Smooth muscle cell (in vitro differentiated cells): ENCODE data around the gene KIAA1328. TPM values are rescaled to one million over a fixed set of nuclear protein-coding genes. Genes with fewer than 3 reads are reported as not detected.

Experiments used
- DNase-seq: peaks from one replicate; lab custom pipeline; 2025; ENCODE audit not compliant: unreplicated experiment; lab: John Stamatoyannopoulos, UW
- H2AFZ ChIP-seq: fragments of 200-600 bp; sonication (generic); 2 replicates; pipeline ENCODE4 v1.6.0; 2016; ENCODE audit warnings: antibody characterized with exemption, low read depth, mild to moderate bottlenecking
- H3F3A ChIP-seq: fragments of 200-600 bp; sonication (generic); 2 replicates; pipeline ENCODE4 v1.6.0; 2017; ENCODE audit warnings: antibody characterized with exemption, low read depth
- H3K27ac ChIP-seq: fragments of 200-600 bp; sonication (generic); 2 replicates; pipeline ENCODE4 v1.5.1; 2016; ENCODE audit warnings: low read depth, mild to moderate bottlenecking
- H3K27me3 ChIP-seq: fragments of 200-600 bp; sonication (generic); 2 replicates; pipeline ENCODE4 v1.6.1; 2016; ENCODE audit warnings: low read depth, mild to moderate bottlenecking
- H3K36me3 ChIP-seq: fragments of 200-600 bp; sonication (generic); 2 replicates; pipeline ENCODE4 v1.5.1; 2016; ENCODE audit warnings: low read depth
- H3K4me1 ChIP-seq: fragments of 200-600 bp; sonication (generic); 2 replicates; pipeline ENCODE4 v1.5.1; 2016; ENCODE audit warnings: low read depth
- H3K4me2 ChIP-seq: fragments of 200-600 bp; sonication (generic); 2 replicates; pipeline ENCODE4 v1.6.0; 2016; ENCODE audit warnings: mild to moderate bottlenecking
- H3K4me3 ChIP-seq: fragments of 200-600 bp; sonication (generic); 2 replicates; pipeline ENCODE4 v1.5.1; 2016; ENCODE audit warnings: mild to moderate bottlenecking
- H3K79me2 ChIP-seq: fragments of 200-600 bp; sonication (generic); 2 replicates; pipeline ENCODE4 v1.6.0; 2016; ENCODE audit warnings: low read depth, mild to moderate bottlenecking
- H3K9ac ChIP-seq: fragments of 200-600 bp; sonication (generic); 2 replicates; pipeline ENCODE4 v1.6.0; 2016; ENCODE audit warnings: low read depth
- H3K9me3 ChIP-seq: fragments of 200-600 bp; sonication (generic); replicated peaks from 2 replicates; pipeline ENCODE4 v1.5.1; 2016; ENCODE audit warnings: low read depth
- H4K20me1 ChIP-seq: fragments of 200-600 bp; sonication (generic); 2 replicates; pipeline ENCODE4 v1.6.0; 2016; ENCODE audit warnings: low read depth
- CTCF ChIP-seq: fragments of 200-600 bp; sonication (generic); IDR thresholded peaks from 2 replicates; pipeline ENCODE4 v1.5.1; 2017; ENCODE audit warnings: borderline replicate concordance, mild to moderate bottlenecking, antibody characterized with exemption; ENCODE audit not compliant: insufficient read depth, poor library complexity, severe bottlenecking
- WGBS: methylation state at CpG from one replicate; pipeline ENCODE4 v1.1.7; 2016; ENCODE audit warnings: low lambda C conversion rate; 5-methylcytosine and 5-hydroxymethylcytosine counted together
- polyA plus RNA-seq: library from polyadenylated mRNA; unstranded; fragments of >200 nt; fragmentation: Nextera tagmentation; extraction: Ambion mirVana; gene quantifications from 2 replicates; pipeline ENCODE4 v1.2.1, GENCODE V29; 2016
- total RNA-seq: library from RNA; depleted of rRNA; stranded (reverse); fragments of >200 nt; gene quantifications from 2 replicates; pipeline ENCODE4 v1.2.3, GENCODE V29; 2014

KIAA1328 gene
- 11.7 and 15.6 TPM in 2 replicates for total RNA-seq
- polyA plus RNA-seq, result 2.2 and 3.9 TPM in 2 replicates

- DNase-seq, result peak; percentile 66
- H3K9ac ChIP-seq, result peak within 1 kb of the TSS; percentile 84
- peak within 1 kb of the TSS; percentile 95 for H2AFZ ChIP-seq
- H3K9me3 ChIP-seq, result no peaks in the 10 kb centered on the region
- no peaks in the 10 kb centered on the region for H3K36me3 ChIP-seq
- 2% methylated on average over 80 of the region's 83 CpGs for WGBS
- peak within 1 kb of the TSS; percentile 98 for H3K4me3 ChIP-seq
- H3F3A ChIP-seq, result no peaks in the 10 kb centered on the region
- H3K79me2 ChIP-seq, result peaks cover 9% of the 10 kb centered on the region
- peak within 1 kb of the TSS; percentile 79 for H3K27ac ChIP-seq
- H3K4me2 ChIP-seq, result peak within 1 kb of the TSS; percentile 87
- no peaks in the 10 kb centered on the region for H4K20me1 ChIP-seq
- peaks cover 3% of the 10 kb centered on the region for H3K4me1 ChIP-seq
- H3K27me3 ChIP-seq, result no peaks in the 10 kb centered on the region
- TF ChIP-seq CTCF, result peak; percentile 28
Measured at GRCh38 chr18:36828630-36829361, at the start of gene KIAA1328, which contains the start of gene TPGS2. KIAA1328 (plus strand) TSS chr18:36829127; CDS start chr18:36829139, 12 bp downstream. TPGS2 (minus strand) TSS chr18:36829002; CDS start chr18:36828767, 235 bp downstream.

GRCh38 chr18:36780748-36781147 is 48.2 kb upstream of the KIAA1328 start:
- no peak overlapping the region for H3K9ac ChIP-seq
- H3K79me2 ChIP-seq, result no peaks in the 10 kb centered on the region
- peaks cover 5% of the 10 kb centered on the region for H3K36me3 ChIP-seq
- H3K4me3 ChIP-seq, result no peak overlapping the region
- DNase-seq, result no peak
- H3K27ac ChIP-seq, result no peak overlapping the region
- no peaks in the 10 kb centered on the region for H3K9me3 ChIP-seq
- H3K4me1 ChIP-seq, result no peaks in the 10 kb centered on the region
- no peak for TF ChIP-seq CTCF
- H3K27me3 ChIP-seq, result no peaks in the 10 kb centered on the region
- 84% methylated on average over 2 of the region's 2 CpGs for WGBS
- no peak overlapping the region for H2AFZ ChIP-seq
- H3F3A ChIP-seq, result no peaks in the 10 kb centered on the region
- no peak overlapping the region for H3K4me2 ChIP-seq
- H4K20me1 ChIP-seq, result no peaks in the 10 kb centered on the region

- Histone ChIP-seq H3K79me2 (no peaks in the 10 kb centered on the region), H3K27ac (no peak overlapping the region), H3K4me1 (no peaks in the 10 kb centered on the region), H3K4me2 (no peak overlapping the region), H3K9me3 (no peaks in the 10 kb centered on the region), H3K9ac (no peak overlapping the region), H3K36me3 (peaks cover 5% of the 10 kb centered on the region), H3F3A (no peaks in the 10 kb centered on the region), H3K4me3 (no peak overlapping the region), H3K27me3 (no peaks in the 10 kb centered on the region), H4K20me1 (no peaks in the 10 kb centered on the region), H2AFZ (no peak overlapping the region)
- no peak for TF ChIP-seq CTCF
- no peak for DNase-seq
- WGBS, result 96% methylated on average over 9 of the region's 9 CpGs
Measured at GRCh38 chr18:36782710-36783109, 46.2 kb upstream of the KIAA1328 start.
